ENCODE results near the gene PRR15.

The PRR15 gene

DNA sequence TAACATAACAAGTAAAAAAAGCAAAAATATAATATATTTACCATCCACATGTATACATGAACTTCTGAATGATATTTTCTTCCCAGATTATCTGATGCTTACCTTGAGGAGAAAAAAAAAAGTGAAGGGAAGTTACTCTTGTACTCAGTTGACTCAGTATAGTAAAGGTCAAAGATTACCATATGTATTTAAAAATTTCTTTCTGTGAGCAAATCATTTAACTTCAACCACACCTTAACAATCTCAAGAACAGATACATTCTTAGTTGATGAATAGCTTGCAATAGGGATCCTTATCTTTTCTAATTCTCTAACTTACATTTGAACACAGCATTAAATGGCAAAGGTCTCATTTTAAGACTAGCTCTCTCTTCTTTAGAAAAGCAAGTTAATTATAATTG, 29.8 kb downstream of the PRR15 start:
- Histone ChIP-seq H3K4me1 (ENCODE audit: insufficient read depth, low read length) (peaks cover 10% of the 10 kb centered on the region), H3K9ac (ENCODE audit: low read depth, low read length) (no peak overlapping the region), H3K4me3 (ENCODE audit: low read depth in 1 of 2, low read length in 2 of 2) (no peak overlapping the region), H3K9me3 (ENCODE audit: insufficient read depth, low read length, severe bottlenecking) (no peaks in the 10 kb centered on the region), H3K36me3 (ENCODE audit: insufficient read depth, low read length) (no peaks in the 10 kb centered on the region), H3K27me3 (ENCODE audit: insufficient read depth, low read length, poor library complexity) (no peaks in the 10 kb centered on the region), H3K79me2 (ENCODE audit: insufficient read depth, low read length) (no peaks in the 10 kb centered on the region), H2AFZ (ENCODE audit: low read depth, low read length) (no peak overlapping the region), H4K20me1 (ENCODE audit: insufficient read depth, low read length) (no peaks in the 10 kb centered on the region), H3K27ac (ENCODE audit: low read length) (no peak overlapping the region), H3K4me2 (ENCODE audit: insufficient read depth, low read length) (no peak overlapping the region)
- ATAC-seq (ENCODE audit: insufficient read depth, low read depth) = no peak
- TF ChIP-seq, protein P1, sequence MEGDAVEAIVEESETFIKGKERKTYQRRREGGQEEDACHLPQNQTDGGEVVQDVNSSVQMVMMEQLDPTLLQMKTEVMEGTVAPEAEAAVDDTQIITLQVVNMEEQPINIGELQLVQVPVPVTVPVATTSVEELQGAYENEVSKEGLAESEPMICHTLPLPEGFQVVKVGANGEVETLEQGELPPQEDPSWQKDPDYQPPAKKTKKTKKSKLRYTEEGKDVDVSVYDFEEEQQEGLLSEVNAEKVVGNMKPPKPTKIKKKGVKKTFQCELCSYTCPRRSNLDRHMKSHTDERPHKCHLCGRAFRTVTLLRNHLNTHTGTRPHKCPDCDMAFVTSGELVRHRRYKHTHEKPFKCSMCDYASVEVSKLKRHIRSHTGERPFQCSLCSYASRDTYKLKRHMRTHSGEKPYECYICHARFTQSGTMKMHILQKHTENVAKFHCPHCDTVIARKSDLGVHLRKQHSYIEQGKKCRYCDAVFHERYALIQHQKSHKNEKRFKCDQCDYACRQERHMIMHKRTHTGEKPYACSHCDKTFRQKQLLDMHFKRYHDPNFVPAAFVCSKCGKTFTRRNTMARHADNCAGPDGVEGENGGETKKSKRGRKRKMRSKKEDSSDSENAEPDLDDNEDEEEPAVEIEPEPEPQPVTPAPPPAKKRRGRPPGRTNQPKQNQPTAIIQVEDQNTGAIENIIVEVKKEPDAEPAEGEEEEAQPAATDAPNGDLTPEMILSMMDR (IDR thresholded peaks at IDR 0.05; ENCODE audit: borderline replicate concordance, extremely low read depth, low read length, poor library complexity, severe bottlenecking) = no peak
- no peak for TF ChIP-seq EZH2 (IDR thresholded peaks at IDR 0.05; ENCODE audit: borderline replicate concordance, low read depth, low read length, severe bottlenecking)
- no peak for DNase-seq

- Histone ChIP-seq H3K79me2 (ENCODE audit: insufficient read depth, low read length) (no peaks in the 10 kb centered on the region), H2AFZ (ENCODE audit: low read depth, low read length) (no peak overlapping the region)
- ATAC-seq (ENCODE audit: insufficient read depth, low read depth) = no peak
Observed at GRCh38 chr7:29596593-29597178, 33.1 kb downstream of the PRR15 start.

GRCh38 chr7:29597266-29597665, 33.6 kb downstream of the PRR15 start:
- Histone ChIP-seq H3K36me3 (ENCODE audit: insufficient read depth, low read length) (no peaks in the 10 kb centered on the region), H3K27ac (ENCODE audit: low read length) (no peak overlapping the region), H3K4me2 (ENCODE audit: insufficient read depth, low read length) (no peak overlapping the region), H3K9me3 (ENCODE audit: insufficient read depth, low read length, severe bottlenecking) (no peaks in the 10 kb centered on the region), H4K20me1 (ENCODE audit: insufficient read depth, low read length) (no peaks in the 10 kb centered on the region), H3K79me2 (ENCODE audit: insufficient read depth, low read length) (no peaks in the 10 kb centered on the region), H3K4me1 (ENCODE audit: insufficient read depth, low read length) (no peaks in the 10 kb centered on the region), H3K27me3 (ENCODE audit: insufficient read depth, low read length, poor library complexity) (no peaks in the 10 kb centered on the region), H2AFZ (ENCODE audit: low read depth, low read length) (no peak overlapping the region), H3K4me3 (ENCODE audit: low read depth in 1 of 2, low read length in 2 of 2) (no peak overlapping the region), H3K9ac (ENCODE audit: low read depth, low read length) (no peak overlapping the region)
- DNase-seq (no peak), ATAC-seq (ENCODE audit: insufficient read depth, low read depth) (no peak)
- TF ChIP-seq, protein P1 (IDR thresholded peaks at IDR 0.05; ENCODE audit: borderline replicate concordance, extremely low read depth, low read length, poor library complexity, severe bottlenecking) = no peak
- no peak for TF ChIP-seq EZH2 (IDR thresholded peaks at IDR 0.05; ENCODE audit: borderline replicate concordance, low read depth, low read length, severe bottlenecking)

More at GRCh38 chr7:29596593-29597178, 33.1 kb downstream of the PRR15 start:
- Histone ChIP-seq H3K4me3 (ENCODE audit: low read depth in 1 of 2, low read length in 2 of 2) (no peak overlapping the region), H3K4me2 (ENCODE audit: insufficient read depth, low read length) (no peak overlapping the region), H3K27me3 (ENCODE audit: insufficient read depth, low read length, poor library complexity) (no peaks in the 10 kb centered on the region), H3K4me1 (ENCODE audit: insufficient read depth, low read length) (no peaks in the 10 kb centered on the region), H3K36me3 (ENCODE audit: insufficient read depth, low read length) (no peaks in the 10 kb centered on the region), H3K27ac (ENCODE audit: low read length) (no peak overlapping the region), H4K20me1 (ENCODE audit: insufficient read depth, low read length) (no peaks in the 10 kb centered on the region), H3K9me3 (ENCODE audit: insufficient read depth, low read length, severe bottlenecking) (no peaks in the 10 kb centered on the region), H3K9ac (ENCODE audit: low read depth, low read length) (no peak overlapping the region)
- TF ChIP-seq, protein P1 (IDR thresholded peaks at IDR 0.05; ENCODE audit: borderline replicate concordance, extremely low read depth, low read length, poor library complexity, severe bottlenecking) = no peak
- TF ChIP-seq EZH2 (IDR thresholded peaks at IDR 0.05; ENCODE audit: borderline replicate concordance, low read depth, low read length, severe bottlenecking) = no peak
- DNase-seq = no peak

Measured in DND-41 (cell line).